Fibroblast of lung (primary cell): ENCODE results near the gene GPRIN3.

Source experiments
- CTCF ChIP-seq, 2 donors: IDR thresholded peaks in 1 of 2; conservative IDR thresholded peaks in 1 of 2; 1 replicate in 1 of 2; 2 replicates in 1 of 2; pipeline ENCODE4 v1.5.1; 2011 to 2012; ENCODE audit warnings: low read length in 2 of 2, control low read depth in 1 of 2, inconsistent platforms in 1 of 2, low read depth in 1 of 2, mild to moderate bottlenecking in 1 of 2
- EZH2 ChIP-seq: IDR thresholded peaks from 2 replicates; pipeline ENCODE4 v1.5.1; 2012; ENCODE audit warnings: low read length, control low read depth, mild to moderate bottlenecking; ENCODE audit errors: missing control alignments

DNA sequence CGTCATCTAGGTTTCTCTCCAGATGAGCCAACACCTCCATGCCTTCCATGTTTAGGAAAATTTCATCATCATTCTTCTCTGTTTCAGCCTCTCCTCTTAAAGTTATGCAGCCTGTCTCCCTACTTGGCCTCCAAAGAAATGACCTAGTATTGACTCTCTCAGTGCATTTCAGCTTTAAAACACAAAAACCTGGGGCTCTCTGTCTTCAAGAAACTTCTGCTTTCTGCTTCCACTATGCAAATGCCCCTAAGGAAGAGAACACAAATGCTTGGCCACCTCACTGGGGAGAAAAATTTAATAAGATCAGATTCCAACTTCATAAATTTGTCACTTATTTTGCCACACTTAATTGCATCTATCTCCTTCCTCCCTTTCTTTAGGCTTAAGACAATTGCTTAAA lies 93.3 kb downstream of the GPRIN3 start:
- no peak for TF ChIP-seq CTCF (conservative IDR thresholded peaks at IDR 0.05 in 1 of 2, IDR thresholded peaks at IDR 0.05 in 1 of 2; ENCODE audit: low read depth in 1 of 2, low read length in 2 of 2)
- TF ChIP-seq EZH2: no peak
